Measurements from ENCODE around the gene MRI1. TPM values are rescaled to one million over a fixed set of nuclear protein-coding genes. Genes with fewer than 3 reads are reported as not detected.

MRI1 gene
- total and polyA plus RNA-seq, 2 of the 4 experiments (the other 2 are of a cell fraction) = 26.7 to 37.6 TPM

GRCh38 chr19:13764821-13765394, 586 bp downstream of the MRI1 start:
- Histone ChIP-seq H3K18ac (ENCODE audit: low read depth, low read length) (no peak overlapping the region), H2BK15ac (ENCODE audit: low read depth, low read length) (no peak overlapping the region), H4K91ac (ENCODE audit: insufficient read depth, low read depth, low read length) (peak overlapping the region; percentile 43; the same call in 1 of the 2 replicates), H2AK5ac (ENCODE audit: low read depth, low read length) (peak overlapping the region; percentile 59), H4K8ac (ENCODE audit: low read depth in 2 of 2, low read length in 2 of 2) (peak overlapping the region in 1 of 2 experiments; percentile 48; a peak in 2 of 4 replicates), H3K9me1 (ENCODE audit: insufficient read depth, low read length) (no peaks in the 10 kb centered on the region; the same call in 1 of the 2 replicates), H3K27ac (ENCODE audit: insufficient read depth, low read length) (peak overlapping the region; percentile 72), H2BK20ac (ENCODE audit: low read depth, low read length) (no peak overlapping the region), H3K9ac (ENCODE audit: low read depth, low read length) (peak overlapping the region; percentile 85), H3K56ac (ENCODE audit: extremely low read depth, insufficient read depth, low read length) (peak overlapping the region; percentile 26; the same call in 1 of the 2 replicates), H3K4me2 (ENCODE audit: low read depth, low read length) (peak overlapping the region; percentile 94), H3K9me3 (ENCODE audit: control insufficient read depth, insufficient read depth, low read length) (no peaks in the 10 kb centered on the region), H3K79me1 (ENCODE audit: low read depth in 1 of 2, low read length in 2 of 2) (peaks cover 18 to 45% of the 10 kb centered on the region in 2 experiments), H3K36me3 (ENCODE audit: control insufficient read depth, insufficient read depth, low read length) (peaks cover 49% of the 10 kb centered on the region), H4K20me1 (ENCODE audit: insufficient read depth, low read length) (0 out of 2 replicates have a peak, but pooled peaks cover 8% of the 10 kb centered on the region), H2AFZ (replicated peaks; ENCODE audit: low read length, poor library complexity) (peak overlapping the region; percentile 90), H3K14ac (replicated peaks; ENCODE audit: low read depth, low read length) (peak overlapping the region; percentile 66), H2BK120ac (ENCODE audit: low read depth, low read length) (no peak overlapping the region), H3K4ac (ENCODE audit: low read depth, low read length) (peak overlapping the region; percentile 64), H2AK9ac (replicated peaks; ENCODE audit: low read depth, low read length, poor library complexity) (peak overlapping the region; percentile 10), H3K4me1 (ENCODE audit: control insufficient read depth, insufficient read depth, low read length) (peaks cover 7% of the 10 kb centered on the region), H3K23ac (ENCODE audit: low read depth, low read length) (peak overlapping the region; percentile 72), H3K27me3 (ENCODE audit: control insufficient read depth, insufficient read depth, low read length) (no peaks in the 10 kb centered on the region), H2BK5ac (ENCODE audit: low read depth, low read length, poor library complexity, severe bottlenecking) (peak overlapping the region; percentile 17), H4K5ac (ENCODE audit: low read depth, low read length) (no peak overlapping the region), H3K4me3 (ENCODE audit: insufficient read depth, low read depth, low read length) (peak overlapping the region; percentile 99)
- 2% methylated on average over 28 of the region's 48 CpGs; no CpG with 5 or more reads in 1 of the 2 experiments for WGBS, 2 experiments (ENCODE audit: extremely low coverage in 2 of 2, insufficient read length in 1 of 2)
- CTCF ChIA-PET = no interaction called here
- BruUV-seq (replicated peaks) = no TSS peak
- dilution Hi-C loops (cut with HindIII; ENCODE audit: low sequenced_read_pairs, unreplicated experiment) (no loop called here), intact Hi-C loops (cut with micrococcal nuclease) (no loop called here), in situ Hi-C loops (cut with MboI; ENCODE audit: low sequenced_read_pairs) (loop anchor here (25.0 kb wide), 1 partner anchor 322 kb away; the partner anchor contains the start of genes C19orf67 and SAMD1)
- TF ChIP-seq CHD1 (IDR thresholded peaks at IDR 0.05; ENCODE audit: low read depth, low read length) (no peak), RAD21 (IDR thresholded peaks at IDR 0.05; ENCODE audit: low read length) (no peak), MXI1 (IDR thresholded peaks at IDR 0.05; ENCODE audit: borderline replicate concordance, low read depth, low read length) (peak; percentile 41; the same call in 1 of the 2 replicates), SMC3 (IDR thresholded peaks at IDR 0.05; ENCODE audit: low read depth, low read length) (no peak)
- no peak for DNase-seq
- ATAC-seq (ENCODE audit: low read depth) = peak; percentile 62
- POLR2A ChIA-PET (ENCODE audit: unreplicated experiment) = interaction anchor here (1.1 kb wide), 1 partner anchor 10 kb away, joined by 6 read pairs; the partner anchor contains the start of gene C19orf53

All from IMR-90 (cell line).